ENCODE data around the gene ADPRH. TPM values are rescaled to one million over a fixed set of nuclear protein-coding genes. Genes with fewer than 3 reads are reported as not detected.

The ADPRH gene
- total and polyA plus RNA-seq, 10 of the 15 experiments (the other 5 are each of a cell fraction or from before 2014, with no cell fraction given), result 2.3 to 32.6 (median 19.0) TPM

DNA sequence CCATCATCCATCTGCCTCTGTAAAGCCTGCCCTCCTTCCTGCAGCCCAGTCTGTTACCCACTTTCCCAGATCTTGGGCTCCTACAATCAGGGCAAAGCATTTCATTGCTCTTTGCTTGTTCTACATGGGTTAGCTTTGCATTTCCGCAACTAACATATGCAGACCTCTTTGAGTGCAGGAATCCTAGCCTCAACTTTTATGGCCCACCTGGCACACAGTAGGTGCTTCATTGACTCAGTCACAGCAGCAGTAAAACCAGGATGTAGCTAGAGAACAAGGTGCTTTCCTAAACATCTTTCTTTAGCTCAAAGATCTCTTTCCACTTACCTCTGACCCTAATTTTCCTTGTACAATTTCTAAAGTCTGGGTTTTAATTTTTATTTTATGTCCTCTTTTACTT, 23.4 kb upstream of the ADPRH start (continued):
- TF ChIP-seq ELK1 (IDR thresholded peaks at IDR 0.05; ENCODE audit: low read depth, low read length) (no peak), ZBED1 (IDR thresholded peaks at IDR 0.05; ENCODE audit: borderline replicate concordance) (peak; percentile 44), PML (IDR thresholded peaks at IDR 0.05; ENCODE audit: low read length) (0 out of 2 replicates have a peak, but pooled peaks have one; percentile 6), BCL11A (IDR thresholded peaks at IDR 0.05; ENCODE audit: low read depth, low read length) (no peak)

- WGBS (ENCODE audit: insufficient coverage, insufficient replicate concordance, low lambda C conversion rate, missing lambda C conversion rate), result 2% methylated on average over 7 of the region's 7 CpGs
- no peaks in the 10 kb centered on the region for H3K27me3 ChIP-seq (replicated peaks in 1 of 2; ENCODE audit: control insufficient read depth in 2 of 2, insufficient read depth in 2 of 2, low read length in 1 of 2)
- ChIA-PET POLR2A (interaction anchor here (0.9 to 6.4 kb wide), 12 partner anchors 23 to 123 kb away, joined by 3 to 104 read pairs (median 6); partner anchors contain the start of genes ADPRH, COX17 and PLA1A), RAD21 (ENCODE audit: unreplicated experiment) (interaction anchor here (1.3 to 11.9 kb wide), 11 partner anchors 15 to 317 kb away, joined by 3 to 239 read pairs (median 6); partner anchors contain the start of genes B4GALT4, COX17, PLA1A and TIMMDC1), CTCF (interaction anchor here (0.7 to 6.0 kb wide), 11 partner anchors 24 to 123 kb away, joined by 3 to 60 read pairs (median 10); partner anchors contain the start of genes COX17, PLA1A, TIMMDC1 and TMEM39A), SMC1A (ENCODE audit: uncharacterized antibody, unreplicated experiment) (interaction anchor here (0.9 to 8.9 kb wide), 25 partner anchors 8 to 258 kb away, joined by 3 to 151 read pairs (median 4); partner anchors contain the start of genes COX17, PLA1A and TIMMDC1)
- intact Hi-C loops (cut with micrococcal nuclease; ENCODE audit: unreplicated experiment), result loop anchor here (5.0 to 10.0 kb wide), 3 partner anchors 235 to 537 kb away; partner anchors contain the start of gene GSK3B
- peaks cover 0 to 3% of the 10 kb centered on the region in 2 experiments; a peak in 1 of 4 replicates for H3K36me3 ChIP-seq (ENCODE audit: control insufficient read depth in 2 of 2, insufficient read depth in 2 of 2, low read length in 1 of 2)
- no peak for FAIRE-seq
- H3K4me3 ChIP-seq, result peak overlapping the region; percentile 76
- H3K9ac ChIP-seq (ENCODE audit: control insufficient read depth, insufficient read depth, low read length), result peak overlapping the region; percentile 99
- H3K4me1 ChIP-seq (ENCODE audit: control insufficient read depth, insufficient read depth, low read length), result peaks cover 27% of the 10 kb centered on the region
- no peak overlapping the region for H2AFZ ChIP-seq (ENCODE audit: control insufficient read depth, low read depth, low read length)
- H3K9me3 ChIP-seq (replicated peaks; ENCODE audit: control insufficient read depth, insufficient read depth, low read length), result no peaks in the 10 kb centered on the region
- no peak for ATAC-seq
- peak overlapping the region; percentile 98 for H3K4me2 ChIP-seq (ENCODE audit: control insufficient read depth, insufficient read depth)
- BruUV-seq (replicated peaks), result no TSS peak
- no peaks in the 10 kb centered on the region for H4K20me1 ChIP-seq (ENCODE audit: control insufficient read depth, insufficient read depth)
- H3K27ac ChIP-seq (ENCODE audit: control insufficient read depth, insufficient read depth), result peak overlapping the region; percentile 98
- in situ Hi-C loops (cut with MboI), result no loop called here
- peaks cover 97% of the 10 kb centered on the region for H3K79me2 ChIP-seq (ENCODE audit: control insufficient read depth, insufficient read depth, low read length)
- no peak for DNase-seq (ENCODE audit: low read depth, low spot score)
- TF ChIP-seq MTA2 (IDR thresholded peaks at IDR 0.05; ENCODE audit: low read depth), result no peak
- peak; percentile 49; the same call in 1 of the 2 replicates for TF ChIP-seq POLR2A (IDR thresholded peaks at IDR 0.05; ENCODE audit: low read depth, low read length)
- TF ChIP-seq ZNF207 (IDR thresholded peaks at IDR 0.05; ENCODE audit: borderline replicate concordance), result no peak
- no peak for TF ChIP-seq LARP7 (IDR thresholded peaks at IDR 0.05)
- TF ChIP-seq ASH2L (IDR thresholded peaks at IDR 0.05; ENCODE audit: borderline replicate concordance, low read depth), result no peak
- no peak for TF ChIP-seq EGR1 (IDR thresholded peaks at IDR 0.05; ENCODE audit: borderline replicate concordance in 1 of 2, low read depth in 2 of 2, low read length in 2 of 2)
- TF ChIP-seq SMAD5 (IDR thresholded peaks at IDR 0.05; ENCODE audit: low read depth), result peak; percentile 3; the same call in 1 of the 2 replicates
- TF ChIP-seq KDM1A (IDR thresholded peaks at IDR 0.05; ENCODE audit: borderline replicate concordance), result no peak
- no peak for TF ChIP-seq MEF2B (IDR thresholded peaks at IDR 0.05; ENCODE audit: partially characterized antibody, poor library complexity, severe bottlenecking)
- TF ChIP-seq, protein P1, sequence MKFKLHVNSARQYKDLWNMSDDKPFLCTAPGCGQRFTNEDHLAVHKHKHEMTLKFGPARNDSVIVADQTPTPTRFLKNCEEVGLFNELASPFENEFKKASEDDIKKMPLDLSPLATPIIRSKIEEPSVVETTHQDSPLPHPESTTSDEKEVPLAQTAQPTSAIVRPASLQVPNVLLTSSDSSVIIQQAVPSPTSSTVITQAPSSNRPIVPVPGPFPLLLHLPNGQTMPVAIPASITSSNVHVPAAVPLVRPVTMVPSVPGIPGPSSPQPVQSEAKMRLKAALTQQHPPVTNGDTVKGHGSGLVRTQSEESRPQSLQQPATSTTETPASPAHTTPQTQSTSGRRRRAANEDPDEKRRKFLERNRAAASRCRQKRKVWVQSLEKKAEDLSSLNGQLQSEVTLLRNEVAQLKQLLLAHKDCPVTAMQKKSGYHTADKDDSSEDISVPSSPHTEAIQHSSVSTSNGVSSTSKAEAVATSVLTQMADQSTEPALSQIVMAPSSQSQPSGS (IDR thresholded peaks at IDR 0.05; ENCODE audit: low read length), result no peak
- 0 out of 2 replicates have a peak, but pooled peaks have one; percentile 65 for TF ChIP-seq CHD1 (IDR thresholded peaks at IDR 0.05; ENCODE audit: low read depth, low read length)
- TF ChIP-seq, protein P2, sequence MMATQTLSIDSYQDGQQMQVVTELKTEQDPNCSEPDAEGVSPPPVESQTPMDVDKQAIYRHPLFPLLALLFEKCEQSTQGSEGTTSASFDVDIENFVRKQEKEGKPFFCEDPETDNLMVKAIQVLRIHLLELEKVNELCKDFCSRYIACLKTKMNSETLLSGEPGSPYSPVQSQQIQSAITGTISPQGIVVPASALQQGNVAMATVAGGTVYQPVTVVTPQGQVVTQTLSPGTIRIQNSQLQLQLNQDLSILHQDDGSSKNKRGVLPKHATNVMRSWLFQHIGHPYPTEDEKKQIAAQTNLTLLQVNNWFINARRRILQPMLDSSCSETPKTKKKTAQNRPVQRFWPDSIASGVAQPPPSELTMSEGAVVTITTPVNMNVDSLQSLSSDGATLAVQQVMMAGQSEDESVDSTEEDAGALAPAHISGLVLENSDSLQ (IDR thresholded peaks at IDR 0.05), result 0 out of 2 replicates have a peak, but pooled peaks have one; percentile 7
- TF ChIP-seq POU2F2 (IDR thresholded peaks at IDR 0.05; ENCODE audit: borderline replicate concordance, low read depth, low read length), result 0 out of 3 replicates have a peak, but pooled peaks have one; percentile 44
- peak; percentile 27; the same call in 1 of the 2 replicates for TF ChIP-seq CREM (IDR thresholded peaks at IDR 0.05; ENCODE audit: low read depth)
- no peak for TF ChIP-seq ZNF24 (IDR thresholded peaks at IDR 0.05)
- TF ChIP-seq POLR2AphosphoS5 (IDR thresholded peaks at IDR 0.05; ENCODE audit: low read length), result peak; percentile 63
- TF ChIP-seq ATF7 (IDR thresholded peaks at IDR 0.05; ENCODE audit: low read depth), result peak; percentile 68
Observed at GRCh38 chr3:119557192-119557876, 22.0 kb upstream of the ADPRH start.
